K562 (cell line): Measurements from ENCODE around the gene SMAD3. TPM values are rescaled to one million over a fixed set of nuclear protein-coding genes. Genes with fewer than 3 reads are reported as not detected.
A peak's percentile ranks its signal among the peaks of the same experiment; 100 is the strongest.

Experiments
- ATAC-seq: fragments of 200-7000 bp; cut with Tn5 transposase; 3 replicates; pipeline ENCODE4 v1.9.1; 2020; ENCODE audit warnings: moderate library complexity
- BruUV-seq: library from RNA; stranded (reverse); fragments of 400-500 nt; replicated peaks from 2 replicates; lab custom pipeline; 2021; lab: Mats Ljungman, UMichigan
- CTCF ChIA-PET: fragments of 300-600 bp; formaldehyde crosslinking; extraction: SDS; loops from one replicate; lab custom pipeline; 2021; ENCODE audit warnings: low intra/inter-chr PET ratio; lab: Yijun Ruan, JAX
- POLR2A ChIA-PET: fragments of 300-600, 350-650 bp; sonication (Branson Sonifier 250); formaldehyde crosslinking; extraction: SDS; loops from one replicate; lab custom pipeline; 2021; ENCODE audit warnings: antibody characterized with exemption, inconsistent platforms; lab: Yijun Ruan, JAX
- DNase-seq, 4 experiments: peaks; one replicate each; pipeline versions ENCODE4 v3.0.0 to v3.0.0-alpha.2; 2011 to 2018; ENCODE audit warnings: low spot score in 3 of 4, mixed read lengths in 3 of 4; ENCODE audit errors: extremely low read depth in 1 of 4
- FAIRE-seq: peaks from 2 replicates; lab custom pipeline; 2011; peaks lifted over from hg19 to GRCh38; lab: Jason Lieb, UNC
- H2AFZ ChIP-seq: 2 replicates; pipeline ENCODE4 v1.6.0; 2011; ENCODE audit warnings: low read depth, low read length, control low read depth, inconsistent platforms
- H3K27ac ChIP-seq: fragments of 200-600 bp; 3 replicates; pipeline ENCODE4 v1.8.0; 2011; ENCODE audit warnings: low read depth, mild to moderate bottlenecking, control low read depth, inconsistent platforms, low read length, moderate library complexity, mixed read lengths; ENCODE audit errors: extremely low read depth
- H3K27me3 ChIP-seq, 2 experiments: fragments of 300-600 bp in 1 of 2; 2 replicates in 1 of 2; 3 replicates in 1 of 2; pipeline versions ENCODE4 v1.6.0 to v1.8.0; 2011; ENCODE audit warnings: inconsistent platforms in 2 of 2, low read length in 2 of 2, mild to moderate bottlenecking in 1 of 2, mixed read lengths in 1 of 2, moderate library complexity in 1 of 2; ENCODE audit not compliant: control insufficient read depth in 2 of 2, insufficient read depth in 2 of 2
- H3K36me3 ChIP-seq: fragments of 300-600 bp; 3 replicates; pipeline ENCODE4 v1.8.0; 2011; ENCODE audit warnings: mild to moderate bottlenecking, low read length, inconsistent platforms; ENCODE audit not compliant: control insufficient read depth, insufficient read depth
- H3K4me1 ChIP-seq, 2 experiments: fragments of 200-600 bp in 1 of 2; replicated peaks in 1 of 2; 2 replicates in 1 of 2; 3 replicates in 1 of 2; pipeline versions ENCODE4 v1.5.1 to v1.8.0; 2011; ENCODE audit warnings: inconsistent platforms in 2 of 2, low read length in 2 of 2, mild to moderate bottlenecking in 1 of 2, mixed read lengths in 1 of 2, moderate library complexity in 1 of 2; ENCODE audit not compliant: control insufficient read depth in 2 of 2, insufficient read depth in 2 of 2
- H3K4me2 ChIP-seq: 2 replicates; pipeline ENCODE4 v1.6.1; 2011; ENCODE audit warnings: low read length, control low read depth, inconsistent platforms, mixed read lengths; ENCODE audit not compliant: insufficient read depth
- H3K4me3 ChIP-seq: fragments of 200-600 bp; sonication (generic), shearing (Covaris generic); 2 replicates; pipeline ENCODE4 v1.5.1; 2016; ENCODE audit warnings: control low read depth, inconsistent platforms
- H3K79me2 ChIP-seq: fragments of 200-600 bp; 3 replicates; pipeline ENCODE4 v1.8.0; 2011; ENCODE audit warnings: low read length, inconsistent platforms; ENCODE audit not compliant: control insufficient read depth, insufficient read depth
- H3K9ac ChIP-seq, 2 experiments: 2 replicates each; pipeline versions ENCODE4 v1.6.0 to v1.6.1; 2011; ENCODE audit warnings: low read depth in 2 of 2, low read length in 2 of 2, control low read depth in 1 of 2, inconsistent platforms in 1 of 2, mild to moderate bottlenecking in 1 of 2, mixed read lengths in 1 of 2; ENCODE audit not compliant: insufficient read depth in 1 of 2
- H3K9me1 ChIP-seq: one replicate; pipeline ENCODE4 v1.6.0; 2011; ENCODE audit warnings: inconsistent platforms, mild to moderate bottlenecking, low read length, moderate library complexity; ENCODE audit not compliant: control insufficient read depth, insufficient read depth
- H3K9me3 ChIP-seq: replicated peaks from 2 replicates; pipeline ENCODE4 v1.5.1; 2011; ENCODE audit warnings: low read depth, low read length, inconsistent platforms; ENCODE audit not compliant: control insufficient read depth, insufficient read depth
- H4K20me1 ChIP-seq: replicated peaks from 2 replicates; pipeline ENCODE4 v1.6.1; 2011; ENCODE audit warnings: low read length, inconsistent platforms, mixed read lengths; ENCODE audit not compliant: control insufficient read depth, insufficient read depth
- CHD2 ChIP-seq: IDR thresholded peaks from 2 replicates; pipeline ENCODE4 v1.6.1; 2011; ENCODE audit warnings: low read depth, low read length
- FOXA1 ChIP-seq: fragments of 450-650 bp; IDR thresholded peaks from 2 replicates; pipeline ENCODE4 v1.6.1; 2016; ENCODE audit warnings: mild to moderate bottlenecking, borderline replicate concordance
- KDM2B ChIP-seq: fragments of 250-450 bp; sonication (Bioruptor Pico); IDR thresholded peaks from 2 replicates; pipeline ENCODE4 v1.8.0; 2021; ENCODE audit warnings: mild to moderate bottlenecking, moderate library complexity
- MAFK ChIP-seq: IDR thresholded peaks from 2 replicates; pipeline ENCODE4 v1.6.1; 2011; ENCODE audit warnings: low read length, improper control_type of control experiment
- MECOM ChIP-seq: fragments of 250-450 bp; sonication (Bioruptor Pico); IDR thresholded peaks from 2 replicates; pipeline ENCODE4 v1.8.0; 2022; ENCODE audit warnings: inconsistent platforms
- NBN ChIP-seq: fragments of 450-650 bp; IDR thresholded peaks from 2 replicates; pipeline ENCODE4 v1.6.1; 2016; ENCODE audit warnings: low read depth, mild to moderate bottlenecking
- PCBP1 ChIP-seq: fragments of 200-400 bp; formaldehyde crosslinking; IDR thresholded peaks from 2 replicates; pipeline ENCODE4 v1.6.1; 2018; ENCODE audit warnings: mild to moderate bottlenecking, low read depth, low read length; ENCODE audit not compliant: poor library complexity, severe bottlenecking
- STAG1 ChIP-seq: sonication (generic); formaldehyde crosslinking; IDR thresholded peaks from 2 replicates; pipeline ENCODE4 v1.5.0; 2020; ENCODE audit warnings: missing genetic modification reagents, borderline replicate concordance
- YBX1 ChIP-seq: fragments of 450-650 bp; IDR thresholded peaks from 2 replicates; pipeline ENCODE4 v1.7.1; 2016; ENCODE audit warnings: mild to moderate bottlenecking
- ZNF3 ChIP-seq: fragments of 250-450 bp; sonication (Bioruptor Pico); IDR thresholded peaks from 2 replicates; pipeline ENCODE4 v1.5.0; 2021; ENCODE audit warnings: mild to moderate bottlenecking, moderate library complexity
- WGBS: fragments of 100-300 bp; shearing (Covaris generic); methylation state at CpG from one replicate; pipeline ENCODE4 v1.1.6; 2016; ENCODE audit warnings: low coverage, mixed read lengths; ENCODE audit not compliant: insufficient coverage; ENCODE audit errors: missing lambda C conversion rate; 5-methylcytosine and 5-hydroxymethylcytosine counted together
- in situ Hi-C: fragments of 300-500 bp; cut with MboI; formaldehyde crosslinking; loops from 4 replicates; pipeline ENCODE4 v1.15.0; 2018; ENCODE audit warnings: inconsistent platforms, mixed read lengths
- intact Hi-C: fragments of 100-400 bp; cut with micrococcal nuclease; formaldehyde crosslinking; loops from 2 replicates; pipeline ENCODE4 v1.14.2; 2022
- polyA plus RNA-seq, 8 experiments: library from polyadenylated mRNA; depleted of rRNA in 4 of 8; stranded (reverse) in 5 of 8; unstranded in 3 of 8; fragments of >200 nt; fragmentation: Nextera tagmentation in 2 of 8; fragmentation: Illumina TruSeq in 1 of 8; extraction: Ambion mirVana in 2 of 8; extraction: Trizol in 1 of 8; gene quantifications; 2 replicates each; pipeline versions ENCODE4 v1.2.1 to v1.2.3, GENCODE V29; 2011 to 2014; ENCODE audit warnings: inconsistent platforms in 1 of 8, missing spikeins in 1 of 8
- total RNA-seq, 7 experiments: library from RNA; depleted of rRNA in 6 of 7; stranded (reverse); fragments of >200 nt in 6 of 7; fragmentation: Illumina TruSeq in 2 of 7; extraction: Trizol in 2 of 7; gene quantifications; 2 replicates each; pipeline versions ENCODE4 v1.2.1 to v1.2.3, GENCODE V29; 2011 to 2021; ENCODE audit warnings: low replicate concordance in 1 of 7
- TF ChIP-seq, protein P1 (sequence below): fragments of 250-450 bp; sonication (Bioruptor Pico); IDR thresholded peaks from 2 replicates; pipeline ENCODE4 v1.8.0; 2022; ENCODE audit warnings: inconsistent platforms
- TF ChIP-seq, protein P2 (sequence below), 3 experiments: fragments of 200-800 bp in 1 of 3; sonication (Bioruptor generic) in 1 of 3; sonication (generic) in 1 of 3; formaldehyde crosslinking in 1 of 3; IDR thresholded peaks; 2 replicates each; pipeline versions ENCODE4 v1.6.1 to v1.8.0; 2016 to 2022; ENCODE audit warnings: mild to moderate bottlenecking in 2 of 3, missing compliant biosample characterization in 2 of 3, missing genetic modification characterization in 2 of 3, missing genetic modification reagents in 1 of 3
- TF ChIP-seq, protein P3 (sequence below): fragments of 450-650 bp; formaldehyde crosslinking; IDR thresholded peaks from 2 replicates; pipeline ENCODE4 v1.4.0; 2020; ENCODE audit warnings: mild to moderate bottlenecking, moderate library complexity

The SMAD3 gene
- total and polyA plus RNA-seq, 9 of the 15 experiments (the other 6 are each of a cell fraction or from before 2014, with no cell fraction given) = 4.3 to 39.2 (median 11.1) TPM

DNA sequence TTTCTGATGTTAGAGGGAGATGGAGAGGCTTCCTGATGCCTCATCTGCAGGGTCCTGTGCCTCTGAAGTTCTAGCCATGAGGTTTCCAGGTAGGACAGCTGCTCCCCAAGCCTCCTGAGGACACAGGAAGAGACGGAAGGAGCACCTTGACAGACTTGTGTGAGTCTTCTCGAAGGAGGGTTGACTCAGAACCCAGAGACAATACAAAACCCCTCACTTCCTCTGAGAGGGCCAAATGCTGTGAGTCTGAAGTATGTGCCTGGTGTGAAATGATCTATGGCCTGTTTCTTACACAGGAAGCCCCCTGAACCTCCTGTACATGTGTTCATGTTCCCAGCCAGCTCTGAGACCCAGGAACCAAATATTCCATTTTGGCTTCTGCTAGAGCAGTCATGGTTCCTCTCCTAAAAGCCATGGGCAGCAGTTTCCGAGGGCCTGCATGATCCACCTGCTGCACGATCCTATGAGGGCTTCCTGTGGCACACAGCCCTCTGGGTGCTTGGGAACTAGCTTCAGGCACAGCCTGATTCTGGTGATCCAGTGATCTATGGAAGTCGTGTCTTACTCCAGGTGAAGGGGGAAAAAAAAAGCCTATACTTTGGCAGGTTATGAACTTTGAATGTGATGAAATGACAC is 126.9 kb downstream of the SMAD3 start:
- no peak for TF ChIP-seq ZNF3
- TF ChIP-seq, protein P1, sequence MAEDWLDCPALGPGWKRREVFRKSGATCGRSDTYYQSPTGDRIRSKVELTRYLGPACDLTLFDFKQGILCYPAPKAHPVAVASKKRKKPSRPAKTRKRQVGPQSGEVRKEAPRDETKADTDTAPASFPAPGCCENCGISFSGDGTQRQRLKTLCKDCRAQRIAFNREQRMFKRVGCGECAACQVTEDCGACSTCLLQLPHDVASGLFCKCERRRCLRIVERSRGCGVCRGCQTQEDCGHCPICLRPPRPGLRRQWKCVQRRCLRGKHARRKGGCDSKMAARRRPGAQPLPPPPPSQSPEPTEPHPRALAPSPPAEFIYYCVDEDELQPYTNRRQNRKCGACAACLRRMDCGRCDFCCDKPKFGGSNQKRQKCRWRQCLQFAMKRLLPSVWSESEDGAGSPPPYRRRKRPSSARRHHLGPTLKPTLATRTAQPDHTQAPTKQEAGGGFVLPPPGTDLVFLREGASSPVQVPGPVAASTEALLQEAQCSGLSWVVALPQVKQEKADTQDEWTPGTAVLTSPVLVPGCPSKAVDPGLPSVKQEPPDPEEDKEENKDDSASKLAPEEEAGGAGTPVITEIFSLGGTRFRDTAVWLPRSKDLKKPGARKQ (CRISPR knock-in tag) = no peak
- no peak for TF ChIP-seq MAFK
- no peak for TF ChIP-seq FOXA1
- no peak for TF ChIP-seq YBX1
- no peak for TF ChIP-seq MECOM (CRISPR knock-in tag)
- TF ChIP-seq CHD2 = no peak
- no peak for TF ChIP-seq PCBP1
- TF ChIP-seq, protein P2, sequence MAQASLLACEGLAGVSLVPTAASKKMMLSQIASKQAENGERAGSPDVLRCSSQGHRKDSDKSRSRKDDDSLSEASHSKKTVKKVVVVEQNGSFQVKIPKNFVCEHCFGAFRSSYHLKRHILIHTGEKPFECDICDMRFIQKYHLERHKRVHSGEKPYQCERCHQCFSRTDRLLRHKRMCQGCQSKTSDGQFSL (CRISPR knock-in tag; IDR thresholded peaks at IDR 0.05) = no peak
- TF ChIP-seq, protein P2 (tag; IDR thresholded peaks at IDR 0.05) = no peak
- no peak for TF ChIP-seq STAG1 (CRISPR knock-in tag)
- no peak for TF ChIP-seq NBN
- TF ChIP-seq, protein P3, sequence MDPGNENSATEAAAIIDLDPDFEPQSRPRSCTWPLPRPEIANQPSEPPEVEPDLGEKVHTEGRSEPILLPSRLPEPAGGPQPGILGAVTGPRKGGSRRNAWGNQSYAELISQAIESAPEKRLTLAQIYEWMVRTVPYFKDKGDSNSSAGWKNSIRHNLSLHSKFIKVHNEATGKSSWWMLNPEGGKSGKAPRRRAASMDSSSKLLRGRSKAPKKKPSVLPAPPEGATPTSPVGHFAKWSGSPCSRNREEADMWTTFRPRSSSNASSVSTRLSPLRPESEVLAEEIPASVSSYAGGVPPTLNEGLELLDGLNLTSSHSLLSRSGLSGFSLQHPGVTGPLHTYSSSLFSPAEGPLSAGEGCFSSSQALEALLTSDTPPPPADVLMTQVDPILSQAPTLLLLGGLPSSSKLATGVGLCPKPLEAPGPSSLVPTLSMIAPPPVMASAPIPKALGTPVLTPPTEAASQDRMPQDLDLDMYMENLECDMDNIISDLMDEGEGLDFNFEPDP = no peak
- TF ChIP-seq KDM2B = no peak
- no peak overlapping the region for H2AFZ ChIP-seq
- no peak overlapping the region for H3K4me2 ChIP-seq
- DNase-seq = peak in 1 of 4 experiments; percentile 4
- H3K9ac ChIP-seq = no peak overlapping the region
- intact Hi-C loops = no loop called here
- no peaks in the 10 kb centered on the region for H4K20me1 ChIP-seq
- no peaks in the 10 kb centered on the region for H3K27me3 ChIP-seq
- no TSS peak for BruUV-seq
- H3K36me3 ChIP-seq = peaks cover 60% of the 10 kb centered on the region
- in situ Hi-C loops = no loop called here
- no peak for FAIRE-seq
- no peak for ATAC-seq
- no peak overlapping the region for H3K27ac ChIP-seq
- POLR2A ChIA-PET = interaction anchor here (1.7 kb wide), 1 partner anchor 16 kb away, joined by 3 read pairs; no protein-coding TSS in a partner anchor
- CTCF ChIA-PET = no interaction called here
- no peaks in the 10 kb centered on the region for H3K9me1 ChIP-seq
- no peaks in the 10 kb centered on the region for H3K9me3 ChIP-seq
- H3K79me2 ChIP-seq = no peaks in the 10 kb centered on the region
- WGBS = 82% methylated on average over 5 of the region's 5 CpGs
- H3K4me1 ChIP-seq = no peaks in the 10 kb centered on the region
- no peak overlapping the region for H3K4me3 ChIP-seq
